K562 (cell line): Measurements from ENCODE around the gene RELA. TPM values are rescaled to one million over a fixed set of nuclear protein-coding genes. Genes with fewer than 3 reads are reported as not detected.
A peak's percentile ranks its signal among the peaks of the same experiment; 100 is the strongest.

Experiments
- AFF4 ChIP-seq: sonication (generic); formaldehyde crosslinking; IDR thresholded peaks from 2 replicates; pipeline ENCODE4 v1.8.0; 2023; ENCODE audit warnings: mild to moderate bottlenecking, missing genetic modification reagents
- CBFA2T2 ChIP-seq: fragments of 450-650 bp; conservative IDR thresholded peaks from 2 replicates; pipeline ENCODE4 v1.6.1; 2017; ENCODE audit warnings: mild to moderate bottlenecking
- CREB1 ChIP-seq, 2 experiments: sonication (generic) in 1 of 2; formaldehyde crosslinking in 1 of 2; IDR thresholded peaks; 2 replicates each; pipeline versions ENCODE4 v1.6.1 to v1.8.0; 2012 to 2022; ENCODE audit warnings: inconsistent platforms in 1 of 2, mild to moderate bottlenecking in 1 of 2, missing genetic modification reagents in 1 of 2, moderate library complexity in 1 of 2
- GABPB1 ChIP-seq: sonication (generic); formaldehyde crosslinking; IDR thresholded peaks from 2 replicates; pipeline ENCODE4 v1.8.0; 2022; ENCODE audit warnings: mild to moderate bottlenecking, missing genetic modification reagents
- GATA2 ChIP-seq: sonication (generic); formaldehyde crosslinking; IDR thresholded peaks from 2 replicates; pipeline ENCODE4 v1.4.0; 2020; ENCODE audit warnings: mild to moderate bottlenecking, missing genetic modification reagents
- GATAD2B ChIP-seq: fragments of 450-650 bp; IDR thresholded peaks from 2 replicates; pipeline ENCODE4 v1.6.1; 2017; ENCODE audit warnings: mild to moderate bottlenecking, borderline replicate concordance
- GMEB1 ChIP-seq: fragments of 250-450 bp; sonication (Bioruptor Pico); IDR thresholded peaks from 2 replicates; pipeline ENCODE4 v1.4.0; 2020; ENCODE audit warnings: mild to moderate bottlenecking
- MAX ChIP-seq: sonication (generic); formaldehyde crosslinking; IDR thresholded peaks from 2 replicates; pipeline ENCODE4 v1.9.0; 2022; ENCODE audit warnings: mild to moderate bottlenecking, missing genetic modification reagents
- MBD2 ChIP-seq: sonication (generic); IDR thresholded peaks from 2 replicates; pipeline ENCODE4 v1.6.1; 2016; ENCODE audit warnings: low read depth, borderline replicate concordance
- MTA2 ChIP-seq: fragments of 450-650 bp; IDR thresholded peaks from 2 replicates; pipeline ENCODE4 v1.6.1; 2016; ENCODE audit warnings: low read depth
- MYC ChIP-seq, 2 experiments: fragments of 250-450 bp in 1 of 2; sonication (Bioruptor Pico) in 1 of 2; IDR thresholded peaks; 2 replicates each; pipeline versions ENCODE4 v1.5.1 to v1.6.1; 2012 to 2021; ENCODE audit warnings: low read depth in 2 of 2, borderline replicate concordance in 1 of 2, improper control_type of control experiment in 1 of 2, low read length in 1 of 2, mild to moderate bottlenecking in 1 of 2, moderate library complexity in 1 of 2
- MYNN ChIP-seq, 2 experiments: sonication (generic); formaldehyde crosslinking in 1 of 2; IDR thresholded peaks; 2 replicates each; pipeline versions ENCODE4 v1.5.0 to v1.6.1; 2016 to 2020; ENCODE audit warnings: antibody characterized with exemption in 1 of 2, missing genetic modification reagents in 1 of 2
- PRPF4 ChIP-seq: fragments of 200-400 bp; formaldehyde crosslinking; IDR thresholded peaks from one replicate; pipeline ENCODE4 v1.6.1; 2017; ENCODE audit warnings: low read length, low read depth, mild to moderate bottlenecking; ENCODE audit not compliant: insufficient read depth, poor library complexity, severe bottlenecking
- RCOR1 ChIP-seq, 2 experiments: IDR thresholded peaks; 2 replicates each; pipeline ENCODE4 v1.6.1; 2012; ENCODE audit warnings: low read depth in 2 of 2, low read length in 2 of 2, borderline replicate concordance in 1 of 2, improper control_type of control experiment in 1 of 2
- RFX1 ChIP-seq: fragments of 450-650 bp; IDR thresholded peaks from 2 replicates; pipeline ENCODE4 v1.6.1; 2016; ENCODE audit warnings: mild to moderate bottlenecking, moderate library complexity
- SAFB ChIP-seq: fragments of 200-400 bp; formaldehyde crosslinking; IDR thresholded peaks from 2 replicates; pipeline ENCODE4 v1.6.1; 2017; ENCODE audit warnings: low read depth, low read length, borderline replicate concordance
- SMARCE1 ChIP-seq: fragments of 450-650 bp; IDR thresholded peaks from 2 replicates; pipeline ENCODE4 v1.7.1; 2016; ENCODE audit warnings: mild to moderate bottlenecking
- TBP ChIP-seq: optimal IDR thresholded peaks from 2 replicates; pipeline ENCODE3; 2011; ENCODE audit warnings: low read depth, low read length, improper control_type of control experiment
- YY1 ChIP-seq, 3 experiments: IDR thresholded peaks; 2 replicates each; pipeline ENCODE4 v1.6.1; 2011; ENCODE audit warnings: low read length in 2 of 3, mild to moderate bottlenecking in 2 of 3, moderate library complexity in 2 of 3, borderline replicate concordance in 1 of 3, control low read depth in 1 of 3, low read depth in 1 of 3; ENCODE audit not compliant: insufficient read depth in 3 of 3, insufficient replicate concordance in 2 of 3, control insufficient read depth in 1 of 3, insufficient read length in 1 of 3; ENCODE audit errors: extremely low read depth in 1 of 3
- ZC3H8 ChIP-seq: fragments of 450-650 bp; IDR thresholded peaks from 2 replicates; pipeline ENCODE4 v1.6.1; 2017
- polyA plus RNA-seq, 8 experiments: library from polyadenylated mRNA; depleted of rRNA in 4 of 8; stranded (reverse) in 5 of 8; unstranded in 3 of 8; fragments of >200 nt; fragmentation: Nextera tagmentation in 2 of 8; fragmentation: Illumina TruSeq in 1 of 8; extraction: Ambion mirVana in 2 of 8; extraction: Trizol in 1 of 8; gene quantifications; 2 replicates each; pipeline versions ENCODE4 v1.2.1 to v1.2.3, GENCODE V29; 2011 to 2014; ENCODE audit warnings: inconsistent platforms in 1 of 8, missing spikeins in 1 of 8
- total RNA-seq, 7 experiments: library from RNA; depleted of rRNA in 6 of 7; stranded (reverse); fragments of >200 nt in 6 of 7; fragmentation: Illumina TruSeq in 2 of 7; extraction: Trizol in 2 of 7; gene quantifications; 2 replicates each; pipeline versions ENCODE4 v1.2.1 to v1.2.3, GENCODE V29; 2011 to 2021; ENCODE audit warnings: low replicate concordance in 1 of 7

The RELA gene
- total and polyA plus RNA-seq, 9 of the 15 experiments (the other 6 are each of a cell fraction or from before 2014, with no cell fraction given), result 6.0 to 67.4 (median 20.6) TPM

GRCh38 chr11:65636108-65637031 lies 26.3 kb downstream of the RELA start (continued):
- TF ChIP-seq AFF4 (CRISPR knock-in tag), result no peak
- TF ChIP-seq CREB1 (IDR thresholded peaks at IDR 0.05), result peak; percentile 43
- no peak for TF ChIP-seq CREB1 (CRISPR knock-in tag; IDR thresholded peaks at IDR 0.05)
- no peak for TF ChIP-seq ZC3H8
- TF ChIP-seq MYC (IDR thresholded peaks at IDR 0.05; ENCODE audit: low read depth, low read length), result 0 out of 2 replicates have a peak, but pooled peaks have one; percentile 18
- TF ChIP-seq MYC (CRISPR knock-in tag; IDR thresholded peaks at IDR 0.05; ENCODE audit: borderline replicate concordance, low read depth), result no peak
- TF ChIP-seq GATA2 (CRISPR knock-in tag), result peak; percentile 70
- TF ChIP-seq SAFB, result 0 out of 2 replicates have a peak, but pooled peaks have one; percentile 55
- peak; percentile 92 for TF ChIP-seq CBFA2T2
- peak; percentile 79 for TF ChIP-seq MYNN (IDR thresholded peaks at IDR 0.05)
- TF ChIP-seq MYNN (CRISPR knock-in tag; IDR thresholded peaks at IDR 0.05), result no peak
- TF ChIP-seq MBD2, result peak; percentile 67
- TF ChIP-seq GMEB1 (CRISPR knock-in tag), result no peak
- TF ChIP-seq PRPF4, result no peak
- TF ChIP-seq MAX, result 0 out of 2 replicates have a peak, but pooled peaks have one; percentile 9
- peak; percentile 82 for TF ChIP-seq SMARCE1
- peak; percentile 78; the same call in 1 of the 2 replicates for TF ChIP-seq GATAD2B
- no peak for TF ChIP-seq TBP
- TF ChIP-seq RFX1, result no peak
- TF ChIP-seq RCOR1 (IDR thresholded peaks at IDR 0.05; ENCODE audit: borderline replicate concordance in 1 of 2, low read depth in 2 of 2, low read length in 2 of 2), result peak in 1 of 2 experiments; percentile 69; a peak in 1 of 4 replicates
- peak; percentile 74 for TF ChIP-seq MTA2
- TF ChIP-seq YY1 (IDR thresholded peaks at IDR 0.05; ENCODE audit: borderline replicate concordance in 1 of 3, control insufficient read depth in 1 of 3, extremely low read depth in 1 of 3, insufficient read depth in 3 of 3, insufficient read length in 1 of 3, insufficient replicate concordance in 2 of 3, low read depth in 1 of 3, low read length in 2 of 3), result peak in 1 of 3 experiments; percentile 76
- TF ChIP-seq GABPB1 (CRISPR knock-in tag), result no peak
